Body of pancreas (tissue), 4 donors: ENCODE data around the gene ZNF563.

ENCODE experiments used
- POLR2A ChIP-seq, 3 donors: fragments of 450-650 bp; IDR thresholded peaks; one replicate each; pipeline ENCODE4 v1.6.1; 2016; ENCODE audit warnings: antibody characterized with exemption in 3 of 3, mild to moderate bottlenecking in 2 of 3
- TF ChIP-seq, protein P1 (sequence below), 7 experiments: fragments of 450-650 bp in 4 of 7; fragments of 200-600 bp in 3 of 7; sonication (generic) in 3 of 7; IDR thresholded peaks; one replicate each; pipeline ENCODE4 v1.5.1; 2016 to 2019; ENCODE audit warnings: antibody characterized with exemption in 7 of 7

DNA sequence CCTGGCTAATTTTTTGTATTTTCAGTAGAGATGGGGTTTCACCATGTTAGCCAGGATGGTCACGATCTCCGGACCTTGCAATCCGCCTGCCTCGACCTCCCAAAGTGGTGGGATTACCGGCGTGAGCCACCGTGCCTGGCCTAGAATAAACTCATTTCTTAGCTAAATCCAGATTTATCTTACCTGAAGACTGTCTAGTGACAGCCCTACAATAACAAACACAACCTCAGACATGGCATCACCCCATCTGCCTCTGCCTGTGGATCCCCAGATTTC, 43.7 kb downstream of the ZNF563 start:
- TF ChIP-seq, protein P1, sequence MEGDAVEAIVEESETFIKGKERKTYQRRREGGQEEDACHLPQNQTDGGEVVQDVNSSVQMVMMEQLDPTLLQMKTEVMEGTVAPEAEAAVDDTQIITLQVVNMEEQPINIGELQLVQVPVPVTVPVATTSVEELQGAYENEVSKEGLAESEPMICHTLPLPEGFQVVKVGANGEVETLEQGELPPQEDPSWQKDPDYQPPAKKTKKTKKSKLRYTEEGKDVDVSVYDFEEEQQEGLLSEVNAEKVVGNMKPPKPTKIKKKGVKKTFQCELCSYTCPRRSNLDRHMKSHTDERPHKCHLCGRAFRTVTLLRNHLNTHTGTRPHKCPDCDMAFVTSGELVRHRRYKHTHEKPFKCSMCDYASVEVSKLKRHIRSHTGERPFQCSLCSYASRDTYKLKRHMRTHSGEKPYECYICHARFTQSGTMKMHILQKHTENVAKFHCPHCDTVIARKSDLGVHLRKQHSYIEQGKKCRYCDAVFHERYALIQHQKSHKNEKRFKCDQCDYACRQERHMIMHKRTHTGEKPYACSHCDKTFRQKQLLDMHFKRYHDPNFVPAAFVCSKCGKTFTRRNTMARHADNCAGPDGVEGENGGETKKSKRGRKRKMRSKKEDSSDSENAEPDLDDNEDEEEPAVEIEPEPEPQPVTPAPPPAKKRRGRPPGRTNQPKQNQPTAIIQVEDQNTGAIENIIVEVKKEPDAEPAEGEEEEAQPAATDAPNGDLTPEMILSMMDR (IDR thresholded peaks at IDR 0.05), result no peak
- no peak for TF ChIP-seq POLR2A (IDR thresholded peaks at IDR 0.05)
